Measurements from ENCODE around the gene SUN3. TPM values are rescaled to one million over a fixed set of nuclear protein-coding genes. Genes with fewer than 3 reads are reported as not detected.
"Not testable (repeated sequence)": the region's sequence is repeated elsewhere in the genome, so short reads cannot be mapped to it uniquely, and the experiment has no call there.

SUN3 gene
- total RNA-seq, 2 experiments from 2014 or later: not detected

DNA sequence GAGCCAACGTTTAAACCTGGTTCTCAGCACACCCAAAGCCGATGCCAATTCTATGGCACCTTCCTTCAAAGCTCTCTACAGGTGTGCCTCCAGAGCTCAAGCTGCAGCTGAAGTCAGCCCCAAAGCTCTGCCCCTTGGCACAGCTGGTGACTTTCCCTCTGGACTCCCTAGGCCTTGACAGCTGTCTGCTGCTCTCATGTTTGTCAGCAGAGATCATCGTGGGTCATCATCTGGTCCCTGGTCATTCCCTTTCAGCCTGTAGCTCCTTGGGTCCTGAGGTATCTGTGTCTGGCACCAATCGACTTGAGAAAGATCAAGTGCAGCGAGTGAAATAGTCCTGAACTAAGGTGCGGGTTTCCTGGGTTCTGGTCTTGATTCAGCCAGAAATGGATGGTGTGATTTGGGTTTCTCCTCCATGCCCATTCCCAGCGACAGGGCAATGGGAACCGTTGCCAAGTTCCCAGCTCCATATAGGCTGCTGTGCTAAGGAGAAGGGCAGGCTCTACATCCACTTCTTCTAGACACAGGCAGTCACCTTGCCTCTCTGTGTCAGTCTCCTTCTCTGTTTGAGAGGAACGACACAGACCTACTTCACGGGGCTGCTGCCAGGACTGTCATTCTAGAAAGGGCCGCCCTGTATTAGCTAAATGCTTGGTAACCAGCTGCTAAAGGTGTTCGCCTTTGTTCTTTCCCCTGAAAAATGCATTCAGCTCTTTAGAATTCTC lies 84.2 kb downstream of the SUN3 start:
- H3K27me3 Mint-ChIP-seq: no peaks in the 10 kb centered on the region
- H3K9me3 Mint-ChIP-seq: no peaks in the 10 kb centered on the region
- DNase-seq: no peak
- no peak for ATAC-seq (ENCODE audit: low read depth)
- H3K36me3 Mint-ChIP-seq: no peaks in the 10 kb centered on the region
- no peak overlapping the region for H3K27ac Mint-ChIP-seq
- POLR2A ChIA-PET: interaction anchor here (0.7 kb wide), 1 partner anchor 138 kb away, joined by 3 read pairs; no protein-coding TSS in a partner anchor
- peaks cover 3% of the 10 kb centered on the region for H3K4me1 Mint-ChIP-seq
- no peak overlapping the region for H3K4me3 Mint-ChIP-seq

DNA sequence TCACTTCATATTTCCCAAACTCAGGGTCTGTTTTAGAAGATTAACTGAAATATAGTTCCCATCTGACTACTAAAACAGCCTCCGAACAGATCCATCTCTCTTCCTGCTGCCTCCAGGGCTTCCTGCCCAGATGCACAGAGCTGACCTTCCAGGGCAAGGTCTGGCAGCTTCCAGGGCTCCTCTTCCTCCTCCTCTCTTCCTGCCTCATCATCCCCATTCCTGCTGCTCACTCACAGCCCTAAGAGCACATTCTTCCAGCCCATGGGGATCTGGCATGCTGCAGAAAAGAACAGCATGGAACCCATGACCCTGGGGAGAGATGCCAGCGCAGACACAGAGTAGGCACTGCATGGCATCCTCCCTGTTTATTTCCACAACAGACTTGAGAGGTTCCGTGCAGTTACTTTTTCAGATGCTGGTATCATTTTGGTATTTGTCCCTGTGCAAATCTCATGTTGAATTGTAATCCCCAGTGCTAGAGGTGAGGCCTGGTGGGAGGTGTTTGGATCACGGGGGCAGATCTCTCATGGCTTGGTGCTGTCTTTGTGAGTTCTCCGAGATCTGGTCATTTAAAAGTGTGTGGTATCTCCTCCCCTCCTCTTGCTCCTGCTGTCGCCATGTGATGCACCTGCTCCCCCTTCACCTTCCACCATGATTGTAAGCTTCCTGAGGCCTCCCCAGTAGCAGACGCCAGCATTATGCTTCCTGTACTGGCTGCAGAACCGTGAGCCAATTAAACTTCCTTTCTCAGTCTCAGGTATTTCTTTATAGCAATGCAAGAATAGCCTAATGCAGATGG lies 85.0 kb downstream of the SUN3 start:
- POLR2A ChIA-PET: no interaction called here

DNA sequence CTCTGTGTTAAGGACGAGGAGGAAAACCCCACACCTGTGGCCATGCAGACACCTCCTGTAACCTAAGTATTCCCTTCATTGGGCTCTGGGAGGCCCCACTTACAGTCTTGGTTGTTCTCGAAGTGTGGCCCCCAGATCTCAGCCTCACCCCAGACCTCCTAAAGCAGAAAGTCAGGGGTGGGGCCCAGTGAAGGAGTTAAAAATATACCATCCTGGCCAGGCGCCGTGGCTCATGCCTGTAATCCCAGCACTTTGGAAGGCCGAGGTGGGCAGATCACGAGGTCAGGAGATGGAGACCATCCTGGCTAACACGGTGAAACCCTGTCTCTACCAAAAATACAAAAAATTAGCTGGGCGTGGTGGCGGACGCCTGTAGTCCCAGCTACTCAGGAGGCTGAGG lies 86.3 kb downstream of the SUN3 start:
- H3K36me3 Mint-ChIP-seq; DNase-seq; H3K27me3 Mint-ChIP-seq; POLR2A ChIA-PET; H3K27ac Mint-ChIP-seq; H3K9me3 Mint-ChIP-seq; H3K4me1 Mint-ChIP-seq; ATAC-seq (ENCODE audit: low read depth); H3K4me3 Mint-ChIP-seq: not testable (repeated sequence)

More for the DNA sequence above, 85.0 kb downstream of the SUN3 start:
- no peaks in the 10 kb centered on the region for H3K27me3 Mint-ChIP-seq
- H3K27ac Mint-ChIP-seq: no peak overlapping the region
- DNase-seq: no peak
- H3K4me3 Mint-ChIP-seq: no peak overlapping the region
- H3K36me3 Mint-ChIP-seq: no peaks in the 10 kb centered on the region
- H3K9me3 Mint-ChIP-seq: no peaks in the 10 kb centered on the region
- no peak for ATAC-seq (ENCODE audit: low read depth)
- H3K4me1 Mint-ChIP-seq: peaks cover 3% of the 10 kb centered on the region

DNA sequence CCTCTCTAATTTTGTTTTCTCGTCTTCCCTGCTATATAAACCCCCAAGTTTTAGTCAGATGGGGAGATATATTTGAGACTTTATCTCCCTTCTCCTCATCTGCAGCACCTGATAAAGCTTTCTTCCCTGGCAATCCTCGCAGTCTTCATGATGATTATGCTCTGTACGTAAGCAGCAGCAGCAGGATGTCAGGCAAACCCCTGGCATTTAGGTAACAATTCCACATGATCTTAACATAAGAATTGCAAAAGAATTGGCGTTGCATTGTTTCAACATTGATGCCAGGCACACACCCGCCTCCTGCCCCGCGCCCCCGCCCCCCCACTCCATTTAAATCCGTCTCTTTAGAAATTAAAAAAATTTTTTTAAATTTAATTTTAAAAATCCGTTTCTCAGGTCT lies 86.8 kb downstream of the SUN3 start:
- POLR2A ChIA-PET: no interaction called here
- Mint-ChIP-seq H3K9me3 (no peaks in the 10 kb centered on the region), H3K4me3 (no peak overlapping the region), H3K4me1 (peaks cover 8% of the 10 kb centered on the region), H3K27ac (no peak overlapping the region), H3K27me3 (no peaks in the 10 kb centered on the region), H3K36me3 (no peaks in the 10 kb centered on the region)
- no peak for ATAC-seq (ENCODE audit: low read depth)
- no peak for DNase-seq

DNA sequence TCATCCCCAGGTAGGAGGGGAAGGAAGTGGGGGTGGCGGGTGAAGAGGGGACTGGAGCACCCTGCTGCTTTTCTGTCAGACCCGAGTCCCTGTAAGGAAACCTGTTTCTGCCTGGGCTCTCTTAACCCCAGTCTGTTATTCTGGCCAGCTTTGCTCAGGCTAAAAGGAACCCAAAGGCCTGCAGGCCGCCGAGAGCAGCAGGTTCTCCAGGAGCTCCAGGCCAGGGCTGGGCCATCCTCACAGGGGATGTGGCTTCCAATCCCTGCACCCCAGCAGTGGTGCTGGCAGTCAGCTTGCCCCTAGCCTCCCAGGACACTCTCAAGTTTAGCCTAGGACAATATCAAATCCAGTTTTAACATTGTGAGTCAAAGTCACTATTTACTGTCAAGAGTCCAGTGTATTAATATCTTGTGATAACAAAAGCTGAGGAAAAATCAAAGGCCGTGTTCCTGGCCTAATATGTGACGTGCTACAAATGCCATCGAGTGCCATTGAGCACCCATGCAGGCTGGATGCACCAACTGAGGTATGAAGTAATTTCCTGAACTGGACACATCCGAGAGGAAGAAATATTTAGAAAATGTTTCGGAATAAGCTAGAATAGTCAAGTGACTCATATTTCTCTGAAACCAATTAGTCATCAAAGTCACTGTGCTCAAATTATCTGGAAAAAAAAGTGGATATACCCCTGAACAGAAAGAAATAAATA lies 87.6 kb downstream of the SUN3 start:
- ATAC-seq (ENCODE audit: low read depth): no peak
- POLR2A ChIA-PET: no interaction called here
- H3K27ac Mint-ChIP-seq: no peak overlapping the region
- H3K4me3 Mint-ChIP-seq: no peak overlapping the region
- no peaks in the 10 kb centered on the region for H3K9me3 Mint-ChIP-seq
- no peak for DNase-seq
- peaks cover 5% of the 10 kb centered on the region for H3K4me1 Mint-ChIP-seq
- no peaks in the 10 kb centered on the region for H3K36me3 Mint-ChIP-seq
- no peaks in the 10 kb centered on the region for H3K27me3 Mint-ChIP-seq

DNA sequence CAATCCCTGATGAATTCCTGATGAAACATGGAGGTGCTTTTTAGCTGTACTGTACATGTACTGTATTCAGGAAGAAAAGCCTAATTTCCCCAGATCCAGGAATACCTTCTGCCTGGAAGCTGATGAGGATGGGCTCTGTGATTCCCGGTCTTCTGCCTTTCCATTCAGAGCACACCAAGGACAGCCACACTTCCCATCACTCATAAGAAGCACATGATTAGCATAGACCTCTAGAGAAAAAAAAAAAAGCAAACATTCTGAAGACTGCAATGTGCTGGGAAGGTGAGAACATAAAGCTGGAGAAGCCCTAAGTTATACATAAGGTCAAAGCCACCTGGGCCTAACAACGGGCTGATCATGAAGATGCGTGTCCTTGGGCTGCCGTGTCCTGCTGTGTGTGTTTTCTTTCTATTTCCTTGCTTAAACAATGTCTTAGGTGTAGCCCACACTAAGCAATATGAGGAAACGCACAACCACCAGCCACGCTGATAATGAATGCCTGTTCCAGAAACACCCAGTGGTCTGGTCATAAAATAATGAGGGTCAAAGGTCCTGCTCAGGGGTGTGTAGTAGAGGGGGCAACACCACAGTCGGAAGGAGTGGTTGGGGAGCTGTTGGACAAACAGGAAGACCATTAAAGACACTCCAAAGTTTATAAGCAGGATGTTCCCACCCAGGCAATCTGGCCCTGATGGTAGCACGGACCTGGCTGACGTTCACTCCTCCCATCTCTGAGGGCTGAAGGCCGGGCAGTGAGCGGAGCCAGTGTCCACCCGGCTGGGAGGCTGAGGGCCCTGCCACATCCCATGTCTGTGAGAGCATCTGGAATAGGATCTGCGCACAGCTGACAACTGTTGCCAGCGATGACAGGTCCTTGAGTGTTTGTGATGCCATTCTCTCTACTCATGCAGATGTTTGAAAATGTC lies 88.6 kb downstream of the SUN3 start:
- peaks cover 5% of the 10 kb centered on the region for H3K4me1 Mint-ChIP-seq
- POLR2A ChIA-PET: no interaction called here
- H3K27me3 Mint-ChIP-seq: no peaks in the 10 kb centered on the region
- no peak for DNase-seq
- no peak for ATAC-seq (ENCODE audit: low read depth)
- no peaks in the 10 kb centered on the region for H3K36me3 Mint-ChIP-seq
- no peak overlapping the region for H3K27ac Mint-ChIP-seq
- no peak overlapping the region for H3K4me3 Mint-ChIP-seq
- no peaks in the 10 kb centered on the region for H3K9me3 Mint-ChIP-seq

DNA sequence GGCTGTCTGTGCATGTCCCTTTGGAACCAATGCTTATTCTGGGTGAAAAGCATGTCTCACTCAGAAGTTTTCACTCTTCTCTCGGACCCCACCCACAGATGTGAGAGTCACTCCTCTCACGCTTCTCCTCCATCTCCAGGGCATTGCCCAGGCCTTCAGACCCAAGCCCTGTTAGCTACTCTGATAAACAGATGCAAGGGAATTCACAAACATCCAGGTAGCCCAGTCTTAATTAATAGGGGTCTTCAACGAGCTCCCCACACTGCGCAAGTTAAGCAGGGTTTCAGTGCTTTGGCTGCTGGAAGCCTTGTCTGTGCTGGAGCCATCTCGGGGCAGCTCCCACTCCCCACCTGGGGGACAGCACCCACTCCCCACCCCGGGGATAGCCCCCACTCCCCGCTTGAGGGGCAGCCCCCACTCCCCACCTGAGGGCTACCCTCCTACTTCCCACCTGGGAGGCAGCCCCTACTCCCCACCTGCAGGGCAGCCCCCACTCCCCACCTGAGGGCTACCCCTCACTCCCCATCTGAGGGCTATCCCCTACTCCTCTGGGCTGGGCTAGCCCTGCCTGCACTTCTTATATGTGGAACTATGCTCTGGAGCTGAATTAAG lies 89.4 kb downstream of the SUN3 start:
- Mint-ChIP-seq H3K36me3 (no peaks in the 10 kb centered on the region), H3K27ac (no peak overlapping the region), H3K27me3 (no peaks in the 10 kb centered on the region), H3K4me1 (peaks cover 5% of the 10 kb centered on the region), H3K4me3 (no peak overlapping the region), H3K9me3 (no peaks in the 10 kb centered on the region)
- no peak for ATAC-seq (ENCODE audit: low read depth)
- POLR2A ChIA-PET: no interaction called here
- no peak for DNase-seq

DNA sequence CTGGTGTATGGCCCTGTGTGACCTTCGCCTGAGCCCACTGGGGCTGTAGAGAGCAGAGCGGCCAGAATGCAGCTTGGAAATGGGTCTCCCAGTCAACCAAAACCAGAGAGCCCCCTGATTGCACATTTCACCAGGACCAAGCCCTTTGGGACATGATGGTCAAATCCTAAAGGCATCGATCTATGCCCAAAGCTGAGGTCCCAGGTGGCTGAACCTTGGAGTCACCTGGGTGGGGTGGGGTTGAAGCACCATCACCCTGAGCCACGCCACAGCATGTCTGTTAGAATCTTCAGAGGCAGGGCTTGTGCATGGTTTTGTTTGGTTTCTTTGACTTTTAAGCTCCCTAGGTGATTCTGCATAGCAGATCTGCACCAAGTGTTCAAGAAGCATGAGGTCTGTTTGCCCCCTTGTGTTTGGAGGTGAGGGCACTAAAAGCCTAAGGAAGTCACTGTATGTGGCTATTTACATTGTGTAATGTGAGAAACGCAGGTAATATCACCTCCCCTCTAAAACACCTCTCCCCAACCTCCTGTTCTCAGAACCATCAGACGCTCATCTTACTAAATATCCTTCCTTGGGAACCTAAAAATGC lies 90.2 kb downstream of the SUN3 start:
- H3K27ac Mint-ChIP-seq: no peak overlapping the region
- DNase-seq: no peak
- no peaks in the 10 kb centered on the region for H3K9me3 Mint-ChIP-seq
- H3K4me1 Mint-ChIP-seq: peaks cover 5% of the 10 kb centered on the region
- no peaks in the 10 kb centered on the region for H3K36me3 Mint-ChIP-seq
- ATAC-seq (ENCODE audit: low read depth): no peak
- H3K4me3 Mint-ChIP-seq: no peak overlapping the region
- H3K27me3 Mint-ChIP-seq: no peaks in the 10 kb centered on the region
- POLR2A ChIA-PET: no interaction called here

DNA sequence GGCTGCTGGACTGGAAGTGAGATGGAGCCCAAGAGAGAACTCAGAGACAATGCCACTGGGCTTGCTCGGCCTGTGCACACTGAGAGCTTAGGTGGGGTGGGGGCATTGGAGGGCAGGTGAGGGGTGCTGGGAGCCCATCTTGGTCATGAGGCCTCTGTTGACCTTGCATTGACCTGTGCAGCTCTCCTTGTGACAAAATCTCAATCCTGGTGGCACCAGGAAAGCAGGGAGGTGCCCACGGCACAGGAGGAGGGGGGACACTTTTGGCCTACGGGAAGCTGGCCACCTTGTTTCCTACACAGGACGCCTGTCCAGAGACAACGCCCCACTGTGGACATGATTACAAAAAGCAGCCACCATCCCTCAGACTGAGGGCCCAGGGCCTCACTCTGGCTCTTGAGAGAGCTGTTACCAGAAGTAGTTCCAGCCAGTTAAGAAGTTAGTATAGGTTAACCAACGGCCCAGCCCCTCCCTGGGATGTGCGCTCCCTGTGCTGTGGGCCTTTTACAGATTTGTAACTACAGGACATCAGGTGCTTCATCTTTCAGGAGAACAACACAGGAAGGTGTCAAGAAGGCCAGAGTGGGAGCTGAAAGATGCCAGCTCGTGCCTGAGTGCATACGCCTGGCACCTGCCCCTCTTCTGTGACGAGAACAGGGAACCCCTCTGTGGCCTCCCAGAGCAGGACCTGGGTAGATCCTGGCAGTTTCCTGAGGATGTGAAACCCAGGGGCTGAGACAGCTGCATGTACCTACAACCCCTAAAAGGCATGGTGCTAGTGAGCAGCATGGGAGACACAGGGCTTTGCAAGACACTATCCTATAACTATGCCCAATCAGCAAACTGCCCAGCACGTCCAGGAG lies 91.0 kb downstream of the SUN3 start:
- H3K27me3 Mint-ChIP-seq: no peaks in the 10 kb centered on the region
- peaks cover 5% of the 10 kb centered on the region for H3K4me1 Mint-ChIP-seq
- peak overlapping the region; percentile 79 for H3K27ac Mint-ChIP-seq
- no peaks in the 10 kb centered on the region for H3K9me3 Mint-ChIP-seq
- no peak for DNase-seq
- H3K4me3 Mint-ChIP-seq: peak overlapping the region; percentile 28
- H3K36me3 Mint-ChIP-seq: no peaks in the 10 kb centered on the region
- POLR2A ChIA-PET: no interaction called here
- no peak for ATAC-seq (ENCODE audit: low read depth)
